Measurements from ENCODE around the gene PNMA8A.

Gene PNMA8A

DNA sequence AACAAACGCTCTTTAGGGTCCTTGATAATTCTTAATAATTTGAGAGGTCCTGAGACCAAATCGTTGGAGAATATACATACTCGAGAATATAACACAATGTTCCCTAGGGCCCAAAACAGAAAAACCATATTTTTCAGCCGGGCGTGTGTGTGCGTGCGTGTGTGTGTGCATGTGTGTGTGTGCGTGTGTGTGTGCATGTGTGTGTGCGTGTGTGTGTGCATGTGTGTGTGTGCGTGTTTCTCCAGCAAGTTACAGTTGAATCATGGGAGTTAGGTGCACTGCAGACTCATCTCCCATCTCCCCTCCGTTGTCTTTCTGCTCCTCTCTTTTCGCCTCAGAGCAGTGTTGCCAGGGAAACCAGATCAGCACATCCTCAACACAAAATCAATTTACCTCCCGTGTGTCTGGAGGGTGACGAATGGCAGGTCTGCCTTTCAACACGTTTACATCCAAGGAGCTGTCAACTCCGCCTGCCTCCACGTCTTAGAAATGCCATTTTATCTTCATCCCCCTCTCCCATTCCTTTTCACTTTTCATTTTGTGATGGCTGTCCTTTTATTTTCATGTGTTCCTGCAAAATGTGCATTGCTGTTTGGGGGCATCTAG lies 32.6 kb upstream of the PNMA8A start:
- Histone ChIP-seq H2AFZ (ENCODE audit: low read length) (no peak overlapping the region), H4K20me1 (ENCODE audit: insufficient read depth, low read length, poor library complexity, severe bottlenecking) (no peaks in the 10 kb centered on the region), H3F3A (ENCODE audit: low read depth) (no peaks in the 10 kb centered on the region), H3K27me3 (ENCODE audit: insufficient read depth, low read length, poor library complexity, severe bottlenecking) (no peaks in the 10 kb centered on the region), H3K4me3 (ENCODE audit: low read length, poor library complexity, severe bottlenecking) (no peak overlapping the region), H3K4me2 (ENCODE audit: low read depth, low read length, poor library complexity, severe bottlenecking) (no peak overlapping the region), H3K36me3 (ENCODE audit: insufficient read depth, low read length) (no peaks in the 10 kb centered on the region), H3K9me2 (replicated peaks; ENCODE audit: low read depth, low read length) (no peaks in the 10 kb centered on the region), H3K4me1 (ENCODE audit: insufficient read depth, low read length, poor library complexity, severe bottlenecking) (no peaks in the 10 kb centered on the region), H3K9ac (ENCODE audit: low read depth, low read length, poor library complexity, severe bottlenecking) (no peak overlapping the region), H3K79me2 (ENCODE audit: insufficient read depth, low read length) (no peaks in the 10 kb centered on the region), H3K9me3 (ENCODE audit: insufficient read depth, low read depth, low read length) (no peaks in the 10 kb centered on the region)
- no peak for TF ChIP-seq EZH2phosphoT487 (IDR thresholded peaks at IDR 0.05; ENCODE audit: borderline replicate concordance)
- TF ChIP-seq, protein P1, sequence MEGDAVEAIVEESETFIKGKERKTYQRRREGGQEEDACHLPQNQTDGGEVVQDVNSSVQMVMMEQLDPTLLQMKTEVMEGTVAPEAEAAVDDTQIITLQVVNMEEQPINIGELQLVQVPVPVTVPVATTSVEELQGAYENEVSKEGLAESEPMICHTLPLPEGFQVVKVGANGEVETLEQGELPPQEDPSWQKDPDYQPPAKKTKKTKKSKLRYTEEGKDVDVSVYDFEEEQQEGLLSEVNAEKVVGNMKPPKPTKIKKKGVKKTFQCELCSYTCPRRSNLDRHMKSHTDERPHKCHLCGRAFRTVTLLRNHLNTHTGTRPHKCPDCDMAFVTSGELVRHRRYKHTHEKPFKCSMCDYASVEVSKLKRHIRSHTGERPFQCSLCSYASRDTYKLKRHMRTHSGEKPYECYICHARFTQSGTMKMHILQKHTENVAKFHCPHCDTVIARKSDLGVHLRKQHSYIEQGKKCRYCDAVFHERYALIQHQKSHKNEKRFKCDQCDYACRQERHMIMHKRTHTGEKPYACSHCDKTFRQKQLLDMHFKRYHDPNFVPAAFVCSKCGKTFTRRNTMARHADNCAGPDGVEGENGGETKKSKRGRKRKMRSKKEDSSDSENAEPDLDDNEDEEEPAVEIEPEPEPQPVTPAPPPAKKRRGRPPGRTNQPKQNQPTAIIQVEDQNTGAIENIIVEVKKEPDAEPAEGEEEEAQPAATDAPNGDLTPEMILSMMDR (conservative IDR thresholded peaks at IDR 0.05; ENCODE audit: low read length) = no peak

DNA sequence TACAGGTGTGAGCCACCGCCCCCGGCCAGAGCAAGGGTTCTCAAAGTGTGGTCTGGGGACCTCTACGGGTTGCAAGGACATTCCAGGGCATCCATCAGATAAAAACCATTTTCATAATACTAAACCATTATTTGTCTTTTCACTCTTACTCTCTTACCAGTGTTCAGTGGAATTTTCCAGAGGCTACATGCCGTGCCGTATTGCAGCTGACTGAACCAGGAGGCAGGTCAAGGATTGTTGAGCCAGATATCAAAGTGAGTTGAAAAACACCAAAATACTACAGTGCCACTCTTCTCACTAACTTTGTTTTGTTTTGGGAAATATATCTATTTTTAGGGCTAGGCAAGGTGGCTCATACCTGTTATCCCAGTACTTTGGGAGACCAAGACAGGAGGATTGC lies 31.5 kb upstream of the PNMA8A start:
- no peaks in the 10 kb centered on the region for H3F3A ChIP-seq (ENCODE audit: low read depth)
- H3K4me2 ChIP-seq (ENCODE audit: low read depth, low read length, poor library complexity, severe bottlenecking) = no peak overlapping the region
- H4K20me1 ChIP-seq (ENCODE audit: insufficient read depth, low read length, poor library complexity, severe bottlenecking) = no peaks in the 10 kb centered on the region
- H3K9ac ChIP-seq (ENCODE audit: low read depth, low read length, poor library complexity, severe bottlenecking) = no peak overlapping the region
- H3K4me3 ChIP-seq (ENCODE audit: low read length, poor library complexity, severe bottlenecking) = no peak overlapping the region
- no peaks in the 10 kb centered on the region for H3K9me3 ChIP-seq (ENCODE audit: insufficient read depth, low read depth, low read length)
- H3K27me3 ChIP-seq (ENCODE audit: insufficient read depth, low read length, poor library complexity, severe bottlenecking) = no peaks in the 10 kb centered on the region
- TF ChIP-seq, protein P1 (conservative IDR thresholded peaks at IDR 0.05; ENCODE audit: low read length) = no peak
- no peaks in the 10 kb centered on the region for H3K36me3 ChIP-seq (ENCODE audit: insufficient read depth, low read length)
- H3K4me1 ChIP-seq (ENCODE audit: insufficient read depth, low read length, poor library complexity, severe bottlenecking) = no peaks in the 10 kb centered on the region
- H2AFZ ChIP-seq (ENCODE audit: low read length) = no peak overlapping the region
- H3K9me2 ChIP-seq (replicated peaks; ENCODE audit: low read depth, low read length) = no peaks in the 10 kb centered on the region
- H3K79me2 ChIP-seq (ENCODE audit: insufficient read depth, low read length) = no peaks in the 10 kb centered on the region

DNA sequence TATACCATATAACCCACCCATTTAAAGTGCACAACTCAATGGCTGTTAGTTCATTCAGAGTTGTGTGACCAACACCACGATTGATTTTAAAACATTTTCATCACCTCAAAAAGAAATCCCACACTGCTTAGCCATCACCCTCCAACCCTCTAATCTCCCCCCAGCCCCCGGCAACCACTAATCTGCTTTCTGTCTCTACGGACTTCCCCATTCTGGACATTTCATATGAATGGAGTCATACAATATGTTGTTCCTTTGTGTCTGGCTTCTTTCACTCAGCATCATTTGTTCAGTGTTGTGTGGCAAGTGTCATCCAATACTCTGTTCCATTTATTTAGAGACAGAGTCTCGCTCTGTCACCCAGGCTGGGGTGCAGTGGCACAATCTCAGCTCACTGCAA lies 28.3 kb upstream of the PNMA8A start:
- no peaks in the 10 kb centered on the region for H3K27me3 ChIP-seq (ENCODE audit: insufficient read depth, low read length, poor library complexity, severe bottlenecking)
- TF ChIP-seq, protein P1 (conservative IDR thresholded peaks at IDR 0.05; ENCODE audit: low read length) = no peak
- no peak for TF ChIP-seq EZH2phosphoT487 (IDR thresholded peaks at IDR 0.05; ENCODE audit: borderline replicate concordance)

More for the DNA sequence above, 28.3 kb upstream of the PNMA8A start:
- H3K36me3 ChIP-seq (ENCODE audit: insufficient read depth, low read length) = no peaks in the 10 kb centered on the region
- H3K4me3 ChIP-seq (ENCODE audit: low read length, poor library complexity, severe bottlenecking) = no peak overlapping the region
- H3K4me1 ChIP-seq (ENCODE audit: insufficient read depth, low read length, poor library complexity, severe bottlenecking) = no peaks in the 10 kb centered on the region
- H3K9ac ChIP-seq (ENCODE audit: low read depth, low read length, poor library complexity, severe bottlenecking) = no peak overlapping the region
- H3K9me2 ChIP-seq (replicated peaks; ENCODE audit: low read depth, low read length) = no peaks in the 10 kb centered on the region
- no peak overlapping the region for H2AFZ ChIP-seq (ENCODE audit: low read length)
- no peaks in the 10 kb centered on the region for H3F3A ChIP-seq (ENCODE audit: low read depth)
- no peaks in the 10 kb centered on the region for H4K20me1 ChIP-seq (ENCODE audit: insufficient read depth, low read length, poor library complexity, severe bottlenecking)
- H3K79me2 ChIP-seq (ENCODE audit: insufficient read depth, low read length) = no peaks in the 10 kb centered on the region
- no peak overlapping the region for H3K4me2 ChIP-seq (ENCODE audit: low read depth, low read length, poor library complexity, severe bottlenecking)
- H3K9me3 ChIP-seq (ENCODE audit: insufficient read depth, low read depth, low read length) = no peaks in the 10 kb centered on the region
